Lower leg skin (tissue), 3 donors: ENCODE results near the gene MYMX.

Experiments
- CTCF ChIP-seq, 3 donors: fragments of 450-650 bp; IDR thresholded peaks; one replicate each; pipeline ENCODE4 v1.5.1; 2016; ENCODE audit warnings: antibody characterized with exemption in 3 of 3, mild to moderate bottlenecking in 3 of 3, moderate library complexity in 2 of 3
- POLR2A ChIP-seq, 2 donors: fragments of 450-650 bp; IDR thresholded peaks; one replicate each; pipeline ENCODE4 v1.6.1; 2016 to 2017; ENCODE audit warnings: antibody characterized with exemption in 2 of 2, mild to moderate bottlenecking in 1 of 2, moderate library complexity in 1 of 2

- TF ChIP-seq CTCF (IDR thresholded peaks at IDR 0.05) (no peak), POLR2A (IDR thresholded peaks at IDR 0.05) (no peak)
Observed at GRCh38 chr6:44265722-44266233, 49.1 kb downstream of the MYMX start.
